IMR-90 (cell line): Measurements from ENCODE around the gene EGLN1. TPM values are rescaled to one million over a fixed set of nuclear protein-coding genes. Genes with fewer than 3 reads are reported as not detected.
"Not testable (repeated sequence)": the region's sequence is repeated elsewhere in the genome, so short reads cannot be mapped to it uniquely, and the experiment has no call there.

Experiments
- ATAC-seq: fragments of 200-7000 bp; cut with Tn5 transposase; 2 replicates; pipeline ENCODE4 v1.9.1; 2020; ENCODE audit warnings: low read depth, mild to moderate bottlenecking, moderate library complexity
- BruUV-seq: library from RNA; stranded (reverse); fragments of 400-500 nt; replicated peaks from 2 replicates; lab custom pipeline; 2021; lab: Mats Ljungman, UMichigan
- CTCF ChIA-PET: fragments of 300-600 bp; formaldehyde crosslinking; extraction: SDS; loops from one replicate; lab custom pipeline; 2021; ENCODE audit warnings: antibody characterized with exemption; lab: Yijun Ruan, JAX
- POLR2A ChIA-PET: fragments of 300-600 bp; sonication (Branson Sonifier 250); formaldehyde crosslinking; loops from one replicate; lab custom pipeline; 2022; ENCODE audit warnings: antibody characterized with exemption; ENCODE audit not compliant: unreplicated experiment; lab: Charles Lee
- DNase-seq: peaks from one replicate; pipeline ENCODE4 v3.0.0; 2013
- H2AFZ ChIP-seq: replicated peaks from 2 replicates; pipeline ENCODE3; 2013; ENCODE audit warnings: low read length, mild to moderate bottlenecking; ENCODE audit not compliant: poor library complexity
- H2AK5ac ChIP-seq: 2 replicates; pipeline ENCODE4 v1.6.1; 2013; ENCODE audit warnings: low read depth, low read length, inconsistent platforms
- H2AK9ac ChIP-seq: replicated peaks from 2 replicates; pipeline ENCODE3; 2013; ENCODE audit warnings: mild to moderate bottlenecking, low read depth, low read length, moderate library complexity; ENCODE audit not compliant: poor library complexity
- H2BK120ac ChIP-seq: 2 replicates; pipeline ENCODE4 v1.6.1; 2013; ENCODE audit warnings: low read depth, low read length, inconsistent platforms
- H2BK15ac ChIP-seq: 3 replicates; pipeline ENCODE4 v1.6.1; 2013; ENCODE audit warnings: low read depth, low read length, inconsistent platforms
- H2BK20ac ChIP-seq: 2 replicates; pipeline ENCODE4 v1.6.1; 2013; ENCODE audit warnings: low read depth, mild to moderate bottlenecking, inconsistent platforms, low read length, moderate library complexity
- H2BK5ac ChIP-seq: 2 replicates; pipeline ENCODE4 v1.6.1; 2013; ENCODE audit warnings: mild to moderate bottlenecking, low read depth, low read length, inconsistent platforms; ENCODE audit not compliant: poor library complexity, severe bottlenecking
- H3K14ac ChIP-seq: replicated peaks from 2 replicates; pipeline ENCODE4 v1.6.1; 2013; ENCODE audit warnings: low read depth, low read length, inconsistent platforms
- H3K18ac ChIP-seq: 2 replicates; pipeline ENCODE4 v1.6.1; 2013; ENCODE audit warnings: low read depth, low read length, control low read depth
- H3K23ac ChIP-seq: 2 replicates; pipeline ENCODE4 v1.6.1; 2013; ENCODE audit warnings: low read depth, low read length, inconsistent platforms
- H3K27ac ChIP-seq: 2 replicates; pipeline ENCODE4 v1.5.1; 2013; ENCODE audit warnings: mild to moderate bottlenecking, control low read depth, low read length; ENCODE audit not compliant: insufficient read depth
- H3K27me3 ChIP-seq: 2 replicates; pipeline ENCODE4 v1.6.1; 2013; ENCODE audit warnings: low read length; ENCODE audit not compliant: control insufficient read depth, insufficient read depth
- H3K36me3 ChIP-seq: 2 replicates; pipeline ENCODE4 v1.6.1; 2013; ENCODE audit warnings: low read length, mixed read lengths; ENCODE audit not compliant: control insufficient read depth, insufficient read depth
- H3K4ac ChIP-seq: 2 replicates; pipeline ENCODE4 v1.6.1; 2013; ENCODE audit warnings: low read depth, low read length, inconsistent platforms
- H3K4me1 ChIP-seq: 2 replicates; pipeline ENCODE4 v1.6.1; 2013; ENCODE audit warnings: low read length, mixed read lengths; ENCODE audit not compliant: control insufficient read depth, insufficient read depth
- H3K4me2 ChIP-seq: 2 replicates; pipeline ENCODE4 v1.6.1; 2013; ENCODE audit warnings: low read depth, mild to moderate bottlenecking, control low read depth, low read length, moderate library complexity
- H3K4me3 ChIP-seq: 2 replicates; pipeline ENCODE4 v1.5.1; 2013; ENCODE audit warnings: low read depth, mild to moderate bottlenecking, control low read depth, low read length, moderate library complexity; ENCODE audit not compliant: insufficient read depth
- H3K56ac ChIP-seq: 2 replicates; pipeline ENCODE4 v1.6.1; 2013; ENCODE audit warnings: low read length, inconsistent platforms; ENCODE audit not compliant: insufficient read depth; ENCODE audit errors: extremely low read depth
- H3K79me1 ChIP-seq, 2 experiments: 2 replicates each; pipeline ENCODE4 v1.6.1; 2013; ENCODE audit warnings: low read length in 2 of 2, inconsistent platforms in 1 of 2, low read depth in 1 of 2
- H3K9ac ChIP-seq: 2 replicates; pipeline ENCODE4 v1.6.1; 2013; ENCODE audit warnings: low read depth, low read length, control low read depth
- H3K9me1 ChIP-seq: 2 replicates; pipeline ENCODE4 v1.6.1; 2013; ENCODE audit warnings: low read length, inconsistent platforms; ENCODE audit not compliant: insufficient read depth
- H3K9me3 ChIP-seq: 2 replicates; pipeline ENCODE4 v1.6.1; 2013; ENCODE audit warnings: low read length; ENCODE audit not compliant: control insufficient read depth, insufficient read depth
- H4K20me1 ChIP-seq: 2 replicates; pipeline ENCODE4 v1.6.1; 2013; ENCODE audit warnings: low read length, inconsistent platforms; ENCODE audit not compliant: insufficient read depth
- H4K5ac ChIP-seq: 2 replicates; pipeline ENCODE4 v1.6.1; 2013; ENCODE audit warnings: mild to moderate bottlenecking, low read depth, low read length, control low read depth
- H4K8ac ChIP-seq, 2 experiments: 2 replicates each; pipeline ENCODE4 v1.6.1; 2013; ENCODE audit warnings: low read depth in 2 of 2, low read length in 2 of 2, control low read depth in 1 of 2, inconsistent platforms in 1 of 2
- H4K91ac ChIP-seq: 2 replicates; pipeline ENCODE4 v1.6.1; 2013; ENCODE audit warnings: low read depth, low read length, inconsistent platforms; ENCODE audit not compliant: insufficient read depth
- CHD1 ChIP-seq: IDR thresholded peaks from 2 replicates; pipeline ENCODE4 v1.6.1; 2012; ENCODE audit warnings: low read depth, low read length, improper control_type of control experiment
- MXI1 ChIP-seq: IDR thresholded peaks from 2 replicates; pipeline ENCODE4 v1.6.1; 2012; ENCODE audit warnings: low read depth, mild to moderate bottlenecking, low read length, moderate library complexity, borderline replicate concordance
- POLR2A ChIP-seq: IDR thresholded peaks from 2 replicates; pipeline ENCODE4 v1.6.1; 2012; ENCODE audit warnings: mild to moderate bottlenecking, low read depth, low read length
- RFX5 ChIP-seq: IDR thresholded peaks from 2 replicates; pipeline ENCODE4 v1.8.0; 2012; ENCODE audit warnings: low read depth, mild to moderate bottlenecking, low read length, moderate library complexity
- WGBS, 2 experiments: methylation state at CpG; one replicate each; pipeline versions ENCODE4 v1.1.5 to v1.1.7; 2013; ENCODE audit warnings: missing lambda C conversion rate in 2 of 2; ENCODE audit not compliant: insufficient read length in 1 of 2; ENCODE audit errors: extremely low coverage in 2 of 2; 5-methylcytosine and 5-hydroxymethylcytosine counted together
- dilution Hi-C: fragments of 300-500 bp; cut with HindIII; formaldehyde crosslinking; loops from one replicate; pipeline ENCODE4 v1.14.3; 2018; ENCODE audit warnings: low sequenced_read_pairs; ENCODE audit not compliant: unreplicated experiment
- in situ Hi-C: fragments of 300-500 bp; cut with MboI; formaldehyde crosslinking; loops from 3 replicates; pipeline ENCODE4 v1.14.3; 2019; ENCODE audit warnings: low sequenced_read_pairs, inconsistent platforms, mixed read lengths
- intact Hi-C: fragments of 100-400 bp; cut with micrococcal nuclease; formaldehyde crosslinking; loops from 2 replicates; pipeline ENCODE4 v1.10.0; 2022
- polyA plus RNA-seq, 3 experiments: library from polyadenylated mRNA; depleted of rRNA; stranded (reverse); fragments of >200 nt; gene quantifications; 2 replicates each; pipeline ENCODE4 v1.2.3, GENCODE V29; 2012; ENCODE audit warnings: low replicate concordance in 1 of 3
- total RNA-seq: library from RNA; depleted of rRNA; stranded (reverse); fragments of >200 nt; gene quantifications from 2 replicates; pipeline ENCODE4 v1.2.3, GENCODE V29; 2012

The EGLN1 gene
- total and polyA plus RNA-seq, 2 of the 4 experiments (the other 2 are of a cell fraction): 25.7 to 26.9 TPM

GRCh38 chr1:231460614-231461013 is 38.5 kb upstream of the EGLN1 start:
- H3K4ac ChIP-seq: no peak overlapping the region
- H2AFZ ChIP-seq: no peak overlapping the region
- no peak overlapping the region for H4K8ac ChIP-seq
- no peaks in the 10 kb centered on the region; the same call in 1 of the 2 replicates for H3K27me3 ChIP-seq
- ChIA-PET CTCF (no interaction called here), POLR2A (no interaction called here)
- intact Hi-C loops (no loop called here), dilution Hi-C loops (no loop called here), in situ Hi-C loops (no loop called here)
- no peak overlapping the region for H3K4me2 ChIP-seq
- no peak overlapping the region for H2BK15ac ChIP-seq
- H2AK5ac ChIP-seq: no peak overlapping the region
- no peak overlapping the region for H3K4me3 ChIP-seq
- no peak overlapping the region for H4K91ac ChIP-seq
- H2AK9ac ChIP-seq: no peak overlapping the region
- no CpG with 5 or more reads among the region's 2 CpGs for WGBS, 2 experiments
- ATAC-seq (no peak), DNase-seq (no peak)
- no peaks in the 10 kb centered on the region for H4K20me1 ChIP-seq
- no peak overlapping the region for H3K27ac ChIP-seq
- no peak overlapping the region for H3K9ac ChIP-seq
- H4K5ac ChIP-seq: no peak overlapping the region
- no peak overlapping the region for H3K23ac ChIP-seq
- H3K9me1 ChIP-seq: no peaks in the 10 kb centered on the region
- H3K18ac ChIP-seq: no peak overlapping the region
- H3K4me1 ChIP-seq: no peaks in the 10 kb centered on the region
- no TSS peak for BruUV-seq
- H3K9me3 ChIP-seq: no peaks in the 10 kb centered on the region
- H3K79me1 ChIP-seq: no peaks in the 10 kb centered on the region
- no peak for TF ChIP-seq CHD1
- TF ChIP-seq POLR2A: no peak
- no peak for TF ChIP-seq RFX5
- TF ChIP-seq MXI1: no peak
- no peak overlapping the region for H3K56ac ChIP-seq
- H2BK5ac ChIP-seq: no peak overlapping the region
- no peak overlapping the region for H2BK20ac ChIP-seq
- H3K14ac ChIP-seq: no peak overlapping the region
- no peaks in the 10 kb centered on the region for H3K36me3 ChIP-seq
- H2BK120ac ChIP-seq: no peak overlapping the region

- H2BK20ac ChIP-seq, H2BK15ac ChIP-seq, H3K9me3 ChIP-seq, H3K4me2 ChIP-seq, H3K9me1 ChIP-seq, CTCF ChIA-PET, ATAC-seq, H3K27me3 ChIP-seq, H3K4me1 ChIP-seq, POLR2A ChIA-PET, BruUV-seq, H3K27ac ChIP-seq, H2AK5ac ChIP-seq, H2AK9ac ChIP-seq, intact Hi-C loops, H3K9ac ChIP-seq, H3K4ac ChIP-seq, H4K91ac ChIP-seq, H3K56ac ChIP-seq, DNase-seq, H3K23ac ChIP-seq, in situ Hi-C loops, H3K4me3 ChIP-seq, H3K18ac ChIP-seq, H4K8ac ChIP-seq, H4K5ac ChIP-seq, dilution Hi-C loops, H2AFZ ChIP-seq, H2BK5ac ChIP-seq, H2BK120ac ChIP-seq, H4K20me1 ChIP-seq, H3K36me3 ChIP-seq, H3K79me1 ChIP-seq, H3K14ac ChIP-seq: not testable (repeated sequence)
- WGBS, 2 experiments: no CpG with 5 or more reads among the region's 1 CpG
Observed at GRCh38 chr1:231459438-231459837, 37.4 kb upstream of the EGLN1 start.
